NAMALWA (cell line): ENCODE data around the gene PPM1L.

ENCODE experiments used
- DNase-seq: peaks from one replicate; pipeline ENCODE4 v3.0.0-alpha.2; 2015; ENCODE audit warnings: low spot score

PPM1L gene

GRCh38 chr3:161043336-161044035, 287.5 kb downstream of the PPM1L start:
- no peak for DNase-seq

GRCh38 chr3:161049683-161050248, 293.7 kb downstream of the PPM1L start:
- DNase-seq, result no peak

GRCh38 chr3:161050935-161051334, 294.9 kb downstream of the PPM1L start:
- peak; percentile 23 for DNase-seq

- no peak for DNase-seq
Observed at GRCh38 chr3:161051856-161052255, 295.8 kb downstream of the PPM1L start.

- DNase-seq, result no peak
Observed at GRCh38 chr3:161054860-161055604, 299.0 kb downstream of the PPM1L start.

- no peak for DNase-seq
Observed at GRCh38 chr3:161064413-161064812, 308.4 kb downstream of the PPM1L start.

- peak; percentile 45 for DNase-seq
Observed at GRCh38 chr3:161066930-161067329, 310.9 kb downstream of the PPM1L start.

- peak; percentile 22 for DNase-seq
Observed at GRCh38 chr3:161067335-161067734, 311.3 kb downstream of the PPM1L start.

- peak; percentile 78 for DNase-seq
Observed at GRCh38 chr3:161069511-161070251, 313.6 kb downstream of the PPM1L start.

GRCh38 chr3:161070252-161070930, 314.4 kb downstream of the PPM1L start:
- DNase-seq, result no peak

- no peak for DNase-seq
Observed at GRCh38 chr3:161070980-161071663, 315.1 kb downstream of the PPM1L start.

GRCh38 chr3:161072211-161072621, 316.2 kb downstream of the PPM1L start:
- DNase-seq, result no peak

GRCh38 chr3:161072751-161073150, 316.7 kb downstream of the PPM1L start:
- no peak for DNase-seq

GRCh38 chr3:161073181-161073580, 317.1 kb downstream of the PPM1L start:
- no peak for DNase-seq

- no peak for DNase-seq
Observed at GRCh38 chr3:161081633-161082032, 325.6 kb downstream of the PPM1L start.

- DNase-seq, result no peak
Observed at GRCh38 chr3:161082063-161082462, 326.0 kb downstream of the PPM1L start.

- DNase-seq, result no peak
Observed at GRCh38 chr3:161083131-161083530, 327.1 kb downstream of the PPM1L start.

GRCh38 chr3:161084277-161084676, 328.2 kb downstream of the PPM1L start:
- no peak for DNase-seq

- DNase-seq, result no peak
Observed at GRCh38 chr3:161093895-161094294, 337.9 kb downstream of the PPM1L start.

GRCh38 chr3:161096771-161097367, 340.8 kb downstream of the PPM1L start:
- DNase-seq, result peak; percentile 52

GRCh38 chr3:161100994-161101393, 345.0 kb downstream of the PPM1L start:
- DNase-seq, result no peak
